Activated naive CD4-positive, alpha-beta T cell treated with anti-CD3 and anti-CD28 coated beads for 36 hours (primary cell): ENCODE results near the gene RSKR. TPM values are rescaled to one million over a fixed set of nuclear protein-coding genes. Genes with fewer than 3 reads are reported as not detected.

Source experiments
- CTCF ChIA-PET: fragments of 350-600 bp; sonication (Branson Sonifier 250); formaldehyde crosslinking; loops from one replicate; lab custom pipeline; 2021; ENCODE audit warnings: antibody characterized with exemption; lab: Charles Lee
- DNase-seq: peaks from one replicate; pipeline ENCODE4 v3.0.0-alpha.2; 2020
- H3K27ac Mint-ChIP-seq: one replicate; pipeline ENCODE4 v1.8.0; 2021; ENCODE audit warnings: mild to moderate bottlenecking, mixed read lengths
- H3K27me3 Mint-ChIP-seq: one replicate; pipeline ENCODE4 v1.8.0; 2021; ENCODE audit warnings: low read depth, mixed read lengths
- H3K36me3 Mint-ChIP-seq: one replicate; pipeline ENCODE4 v1.8.0; 2021; ENCODE audit warnings: low read depth, mixed read lengths
- H3K4me1 Mint-ChIP-seq: one replicate; pipeline ENCODE4 v1.8.0; 2021; ENCODE audit warnings: low read depth, mixed read lengths
- H3K4me3 Mint-ChIP-seq: one replicate; pipeline ENCODE4 v1.8.0; 2021; ENCODE audit warnings: mild to moderate bottlenecking, moderate library complexity, mixed read lengths
- H3K9me3 Mint-ChIP-seq: one replicate; pipeline ENCODE4 v1.8.0; 2021; ENCODE audit warnings: mixed read lengths
- intact Hi-C: fragments of 100-400 bp; cut with micrococcal nuclease; formaldehyde crosslinking; loops from one replicate; pipeline ENCODE4 v1.15.1; 2023
- total RNA-seq, 2 experiments: library from RNA; stranded (reverse); gene quantifications; one replicate each; pipeline ENCODE4 v1.2.3, GENCODE V29; 2021

Gene RSKR
- total RNA-seq, 2 experiments from 2014 or later, result 15.6 TPM

GRCh38 chr17:28563475-28563874 lies 50.5 kb downstream of the RSKR start:
- H3K27me3 Mint-ChIP-seq, result no peaks in the 10 kb centered on the region
- CTCF ChIA-PET, result no interaction called here
- no peak overlapping the region for H3K4me3 Mint-ChIP-seq

More at GRCh38 chr17:28563475-28563874, 50.5 kb downstream of the RSKR start:
- intact Hi-C loops, result no loop called here
- no peak for DNase-seq
- H3K27ac Mint-ChIP-seq, result no peak overlapping the region
- no peaks in the 10 kb centered on the region for H3K9me3 Mint-ChIP-seq
- peaks cover 28% of the 10 kb centered on the region for H3K36me3 Mint-ChIP-seq
- H3K4me1 Mint-ChIP-seq, result peaks cover 18% of the 10 kb centered on the region

Other genes starting within 250 kb of the RSKR start
- not detected for gene SEBOX, start 249.0 kb downstream of the RSKR start, total RNA-seq
- not detected for gene VTN, start 243.9 kb downstream of the RSKR start, total RNA-seq
- 10 to 100 TPM; 11.7 to 12.3 TPM for gene SARM1, start 242.5 kb downstream of the RSKR start, total RNA-seq
- gene SLC46A1, start 208.0 kb downstream of the RSKR start, total RNA-seq, result 1 to 10 TPM; 1.8 to 2.4 TPM
- gene SLC13A2, start 140.5 kb downstream of the RSKR start, total RNA-seq, result not detected
- gene FOXN1, start 107.8 kb downstream of the RSKR start, total RNA-seq, result not detected
- 10 to 100 TPM; 48.6 to 50.3 TPM for gene UNC119, start 61.6 kb downstream of the RSKR start, total RNA-seq
- gene PIGS, start 42.7 kb downstream of the RSKR start, total RNA-seq, result 10 to 100 TPM; 34.8 to 36.0 TPM
- gene ALDOC, start 37.3 kb downstream of the RSKR start, total RNA-seq, result 10 to 100 TPM; 65.6 to 66.2 TPM
- gene SPAG5, start 15.2 kb downstream of the RSKR start, total RNA-seq, result 100 to 1,000 TPM; 210 to 216 TPM
- gene BLTP2, start 31.0 kb upstream of the RSKR start, total RNA-seq, result 10 to 100 TPM; 89.4 to 92.0 TPM
- 10 to 100 TPM; 30.3 to 30.9 TPM for gene SDF2, start 47.7 kb upstream of the RSKR start, total RNA-seq
- 10 to 100 TPM; 50.8 to 52.1 TPM for gene SUPT6H, start 48.0 kb upstream of the RSKR start, total RNA-seq
- 1 to 10 TPM; 2.1 to 3.1 TPM for gene PROCA1, start 97.7 kb upstream of the RSKR start, total RNA-seq
- 10 to 100 TPM; 10.2 to 12.3 TPM for gene RAB34, start 103.7 kb upstream of the RSKR start, total RNA-seq
- 1,000 to 10,000 TPM; 2,756 to 2,921 TPM for gene RPL23A, start 105.8 kb upstream of the RSKR start, total RNA-seq
- gene TLCD1, start 112.0 kb upstream of the RSKR start, total RNA-seq, result 1 to 10 TPM; 4.0 to 4.6 TPM
- 1 to 10 TPM; 3.1 to 3.2 TPM for gene NEK8, start 114.6 kb upstream of the RSKR start, total RNA-seq
- gene TRAF4, start 129.8 kb upstream of the RSKR start, total RNA-seq, result 10 to 100 TPM; 75.9 to 80.4 TPM
- 10 to 100 TPM; 11.2 TPM for gene FAM222B, start 228.6 kb upstream of the RSKR start, total RNA-seq
- gene ERAL1, start 240.8 kb upstream of the RSKR start, total RNA-seq, result 10 to 100 TPM; 51.2 to 60.4 TPM